ENCODE measurements around the gene ADGRG3. TPM values are rescaled to one million over a fixed set of nuclear protein-coding genes. Genes with fewer than 3 reads are reported as not detected.

The ADGRG3 gene
- total and polyA plus RNA-seq, 2 experiments from 2014 or later: not detected

GRCh38 chr16:57675741-57676551, 7.8 kb downstream of the ADGRG3 start:
- H3K27ac ChIP-seq: no peak overlapping the region
- H2AFZ ChIP-seq: no peak overlapping the region
- peak; percentile 19 for DNase-seq
- H3K4me2 ChIP-seq (ENCODE audit: unreplicated experiment): no peak overlapping the region
- no peaks in the 10 kb centered on the region for H3K9me3 ChIP-seq (ENCODE audit: low read depth)
- TF ChIP-seq EZH2 (IDR thresholded peaks at IDR 0.05; ENCODE audit: insufficient read depth, poor library complexity, severe bottlenecking): no peak
- no peak for TF ChIP-seq EZH2phosphoT487 (IDR thresholded peaks at IDR 0.05; ENCODE audit: insufficient read depth, low read depth)
- no peak overlapping the region for H3K9ac ChIP-seq
- H4K20me1 ChIP-seq (ENCODE audit: insufficient read depth): no peaks in the 10 kb centered on the region
- H3K79me2 ChIP-seq (ENCODE audit: insufficient read depth): no peaks in the 10 kb centered on the region
- 28 to 34% methylated on average over 12 of the region's 12 CpGs for WGBS, 2 experiments (ENCODE audit: low coverage in 1 of 2, low lambda C conversion rate in 2 of 2, missing lambda C conversion rate in 2 of 2)
- no peaks in the 10 kb centered on the region for H3K36me3 ChIP-seq (ENCODE audit: low read depth)
- peaks cover 26% of the 10 kb centered on the region for H3K27me3 ChIP-seq (replicated peaks; ENCODE audit: insufficient read depth)
- H3F3A ChIP-seq (ENCODE audit: insufficient read depth): no peaks in the 10 kb centered on the region
- no peaks in the 10 kb centered on the region for H3K4me1 ChIP-seq (ENCODE audit: insufficient read depth)
- in situ Hi-C loops (cut with MboI): no loop called here
- no peaks in the 10 kb centered on the region for H3K9me2 ChIP-seq (ENCODE audit: insufficient read depth)
- H3K4me3 ChIP-seq: no peak overlapping the region

GRCh38 chr16:57676553-57677085, 8.5 kb downstream of the ADGRG3 start:
- no peaks in the 10 kb centered on the region for H3K36me3 ChIP-seq (ENCODE audit: low read depth)
- no peaks in the 10 kb centered on the region for H3K4me1 ChIP-seq (ENCODE audit: insufficient read depth)
- no peaks in the 10 kb centered on the region for H4K20me1 ChIP-seq (ENCODE audit: insufficient read depth)
- H3K9me2 ChIP-seq (ENCODE audit: insufficient read depth): no peaks in the 10 kb centered on the region
- no peak overlapping the region for H3K4me2 ChIP-seq (ENCODE audit: unreplicated experiment)
- H3K27ac ChIP-seq: no peak overlapping the region
- peaks cover 25% of the 10 kb centered on the region for H3K27me3 ChIP-seq (replicated peaks; ENCODE audit: insufficient read depth)
- H3F3A ChIP-seq (ENCODE audit: insufficient read depth): no peaks in the 10 kb centered on the region
- 65 to 72% methylated on average over 4 of the region's 4 CpGs for WGBS, 2 experiments (ENCODE audit: low coverage in 1 of 2, low lambda C conversion rate in 2 of 2, missing lambda C conversion rate in 2 of 2)
- H3K9ac ChIP-seq: no peak overlapping the region
- H3K9me3 ChIP-seq (ENCODE audit: low read depth): no peaks in the 10 kb centered on the region
- H3K4me3 ChIP-seq: no peak overlapping the region
- in situ Hi-C loops (cut with MboI): no loop called here
- no peak for DNase-seq
- no peaks in the 10 kb centered on the region for H3K79me2 ChIP-seq (ENCODE audit: insufficient read depth)
- TF ChIP-seq EZH2phosphoT487 (IDR thresholded peaks at IDR 0.05; ENCODE audit: insufficient read depth, low read depth): no peak
- TF ChIP-seq EZH2 (IDR thresholded peaks at IDR 0.05; ENCODE audit: insufficient read depth, poor library complexity, severe bottlenecking): no peak
- no peak overlapping the region for H2AFZ ChIP-seq

DNA sequence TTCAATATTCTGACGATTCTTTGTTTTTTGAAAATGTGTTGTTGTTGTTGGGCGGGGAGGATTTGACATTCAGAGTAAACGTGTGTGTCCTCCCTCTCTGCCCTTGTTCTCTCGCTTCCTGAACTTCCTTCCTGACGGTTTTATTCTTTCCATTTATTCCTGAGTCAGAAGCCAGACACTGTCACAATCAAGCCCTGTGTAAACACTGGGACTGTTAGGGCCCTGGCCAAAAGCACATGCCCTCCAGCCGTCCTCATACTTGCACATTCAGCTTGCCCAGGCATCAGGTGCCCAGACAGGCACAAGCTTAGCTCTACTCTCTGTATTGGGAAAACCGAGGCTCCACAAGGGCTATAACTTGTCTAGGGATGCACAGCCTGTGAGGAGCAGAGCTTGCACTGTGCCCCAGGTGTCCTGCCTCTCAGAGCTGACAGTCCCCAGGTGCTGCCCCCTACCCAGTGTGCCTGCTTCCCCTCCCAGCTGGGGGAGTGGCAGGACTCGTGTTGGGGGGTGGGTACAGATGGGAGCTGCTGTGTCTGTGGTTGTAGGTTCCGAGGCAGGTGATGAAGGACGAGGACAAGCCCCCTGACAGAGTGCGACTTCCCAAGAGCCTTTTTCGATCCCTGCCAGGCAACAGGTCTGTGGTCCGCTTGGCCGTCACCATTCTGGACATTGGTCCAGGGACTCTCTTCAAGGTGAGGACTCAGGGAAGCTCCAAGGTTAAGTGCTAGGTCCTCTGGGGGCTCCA, 9.7 kb downstream of the ADGRG3 start:
- DNase-seq: no peak
- Histone ChIP-seq H3K27me3 (replicated peaks; ENCODE audit: insufficient read depth) (peaks cover 14% of the 10 kb centered on the region), H3K9ac (no peak overlapping the region), H3K36me3 (ENCODE audit: low read depth) (no peaks in the 10 kb centered on the region), H3K27ac (no peak overlapping the region), H3K9me3 (ENCODE audit: low read depth) (no peaks in the 10 kb centered on the region), H3F3A (ENCODE audit: insufficient read depth) (no peaks in the 10 kb centered on the region), H3K79me2 (ENCODE audit: insufficient read depth) (no peaks in the 10 kb centered on the region), H3K4me3 (no peak overlapping the region), H2AFZ (no peak overlapping the region), H4K20me1 (ENCODE audit: insufficient read depth) (no peaks in the 10 kb centered on the region), H3K4me2 (ENCODE audit: unreplicated experiment) (no peak overlapping the region), H3K9me2 (ENCODE audit: insufficient read depth) (no peaks in the 10 kb centered on the region), H3K4me1 (ENCODE audit: insufficient read depth) (no peaks in the 10 kb centered on the region)
- no peak for TF ChIP-seq EZH2phosphoT487 (IDR thresholded peaks at IDR 0.05; ENCODE audit: insufficient read depth, low read depth)
- no peak for TF ChIP-seq EZH2 (IDR thresholded peaks at IDR 0.05; ENCODE audit: insufficient read depth, poor library complexity, severe bottlenecking)
- WGBS, 2 experiments (ENCODE audit: low coverage in 1 of 2, low lambda C conversion rate in 2 of 2, missing lambda C conversion rate in 2 of 2): 60 to 61% methylated on average over 14 of the region's 14 CpGs
- in situ Hi-C loops (cut with MboI): no loop called here

GRCh38 chr16:57679016-57679415, 10.9 kb downstream of the ADGRG3 start:
- H3K4me1 ChIP-seq (ENCODE audit: insufficient read depth): no peaks in the 10 kb centered on the region
- H3K4me3 ChIP-seq: no peak overlapping the region
- in situ Hi-C loops (cut with MboI): no loop called here
- TF ChIP-seq EZH2 (IDR thresholded peaks at IDR 0.05; ENCODE audit: insufficient read depth, poor library complexity, severe bottlenecking) (no peak), EZH2phosphoT487 (IDR thresholded peaks at IDR 0.05; ENCODE audit: insufficient read depth, low read depth) (no peak)
- no peak overlapping the region for H3K4me2 ChIP-seq (ENCODE audit: unreplicated experiment)
- no peak overlapping the region for H3K9ac ChIP-seq
- no peaks in the 10 kb centered on the region for H3K36me3 ChIP-seq (ENCODE audit: low read depth)
- H3K9me3 ChIP-seq (ENCODE audit: low read depth): no peaks in the 10 kb centered on the region
- no peak overlapping the region for H3K27ac ChIP-seq
- H2AFZ ChIP-seq: no peak overlapping the region
- no peaks in the 10 kb centered on the region for H3K9me2 ChIP-seq (ENCODE audit: insufficient read depth)
- WGBS, 2 experiments (ENCODE audit: low coverage in 1 of 2, low lambda C conversion rate in 2 of 2, missing lambda C conversion rate in 2 of 2): 51% methylated on average over 9 to 12 of the region's 12 CpGs
- no peaks in the 10 kb centered on the region for H3K79me2 ChIP-seq (ENCODE audit: insufficient read depth)
- H3K27me3 ChIP-seq (replicated peaks; ENCODE audit: insufficient read depth): peaks cover 9% of the 10 kb centered on the region
- no peaks in the 10 kb centered on the region for H4K20me1 ChIP-seq (ENCODE audit: insufficient read depth)
- H3F3A ChIP-seq (ENCODE audit: insufficient read depth): no peaks in the 10 kb centered on the region
- DNase-seq: no peak
